GM12891 (cell line): Measurements from ENCODE around the gene GRIK3.

ENCODE experiments used
- POLR2A ChIP-seq: IDR thresholded peaks from 2 replicates; pipeline ENCODE4 v1.6.1; 2011; ENCODE audit warnings: low read depth, low read length, control low read depth
- POLR2AphosphoS5 ChIP-seq: IDR thresholded peaks from 2 replicates; pipeline ENCODE4 v1.6.1; 2011; ENCODE audit warnings: low read depth, low read length, control low read depth
- SPI1 ChIP-seq: IDR thresholded peaks from 2 replicates; pipeline ENCODE4 v1.6.1; 2011; ENCODE audit warnings: low read depth, low read length, control low read depth
- TAF1 ChIP-seq: IDR thresholded peaks from 2 replicates; pipeline ENCODE4 v1.6.1; 2011; ENCODE audit warnings: low read depth, low read length, control low read depth

GRCh38 chr1:36797761-36798160 lies 236.6 kb downstream of the GRIK3 start:
- TF ChIP-seq POLR2AphosphoS5 (no peak), POLR2A (no peak), TAF1 (no peak), SPI1 (no peak)
